HG03045 (cell line): Measurements from ENCODE around the gene SLC9A8.
"Not testable (repeated sequence)": the region's sequence is repeated elsewhere in the genome, so short reads cannot be mapped to it uniquely, and the experiment has no call there.

Source experiments
- ATAC-seq: cut with Tn5 transposase; IDR thresholded peaks from one replicate; pipeline ENCODE4 v1.9.1; 2021; ENCODE audit warnings: mild to moderate bottlenecking, moderate library complexity; ENCODE audit not compliant: unreplicated experiment

The SLC9A8 gene

DNA sequence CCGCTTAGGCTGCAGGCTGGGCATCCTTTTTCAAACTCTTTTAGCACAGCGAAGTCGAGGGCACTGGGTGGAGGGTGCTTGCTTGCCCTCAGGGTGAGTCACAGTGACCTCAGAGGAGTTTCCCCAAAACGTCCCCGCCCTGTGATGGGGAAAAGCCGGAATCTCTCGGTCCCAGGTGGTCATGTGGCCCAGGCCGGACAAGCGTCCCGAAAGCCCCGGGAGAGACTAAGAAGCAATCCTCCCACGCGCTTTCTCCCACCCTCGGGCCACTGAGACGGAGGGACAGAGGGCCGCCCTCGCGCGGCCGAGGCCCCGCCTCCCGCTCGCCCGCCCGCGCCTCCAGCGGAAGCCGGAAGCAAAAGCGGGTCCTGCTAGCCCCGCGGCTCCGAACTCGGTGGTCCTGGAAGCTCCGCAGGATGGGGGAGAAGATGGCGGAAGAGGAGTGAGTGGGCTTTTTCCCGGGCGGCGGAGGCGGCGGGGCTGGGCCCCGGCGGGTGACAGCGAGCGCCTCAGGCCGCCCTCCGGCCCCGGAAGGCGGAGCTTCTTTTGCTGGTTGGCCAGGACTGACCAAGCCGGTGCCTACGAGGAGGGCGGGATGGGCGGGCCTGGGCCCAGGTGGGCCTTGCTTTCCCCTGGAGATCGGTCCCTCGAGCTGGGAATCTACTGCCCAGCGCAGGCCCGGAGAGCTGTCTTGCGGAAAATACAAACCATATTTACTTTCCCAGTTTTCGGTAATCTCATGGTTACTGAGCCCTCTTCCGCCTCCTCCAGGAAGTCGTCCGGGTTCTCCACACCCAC, at the start of gene SLC9A8:
SLC9A8 (plus strand) TSS at position 322 of the 798 bp plus-strand sequence; CDS start at position 417, 95 bp downstream.
- peak; percentile 86 for ATAC-seq

DNA sequence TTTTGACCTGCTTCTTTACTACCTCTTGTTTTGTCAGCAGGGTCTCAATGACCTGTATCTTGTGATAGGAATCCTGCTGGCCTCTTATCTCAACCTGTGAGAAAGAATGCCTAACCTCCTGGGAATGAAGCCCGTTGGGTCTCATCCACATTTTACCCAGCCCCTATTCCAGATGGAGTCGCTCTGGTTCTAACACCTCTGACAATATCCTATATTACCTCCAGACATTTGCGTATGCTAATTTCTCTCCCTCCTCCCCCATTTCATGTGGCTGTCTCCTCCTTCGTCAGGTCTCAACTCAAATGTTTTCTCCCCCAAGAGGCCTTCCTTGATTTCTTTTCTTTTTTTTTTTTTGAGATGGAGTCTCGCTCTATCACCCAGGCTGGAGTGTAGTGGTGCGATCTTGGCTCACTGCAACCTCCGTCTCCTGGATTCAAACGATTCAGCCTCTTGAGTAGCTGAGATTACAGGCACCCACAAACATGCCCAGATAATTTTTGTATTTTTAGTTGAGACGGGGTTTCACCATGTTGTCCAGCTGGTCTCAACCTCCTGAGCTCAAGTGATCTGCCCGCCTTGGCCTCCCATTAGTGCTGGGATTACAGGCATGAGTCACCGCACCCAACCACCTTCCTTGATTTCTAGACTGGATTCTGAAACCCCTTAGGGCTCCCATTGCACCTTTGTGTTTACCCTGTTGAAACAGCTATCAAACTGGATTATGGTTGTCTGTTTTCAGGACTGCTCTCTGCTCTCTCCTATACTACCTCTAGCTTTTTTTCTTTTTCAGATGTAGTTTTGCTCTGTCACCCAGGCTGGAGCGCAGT, 49.5 kb upstream of the SLC9A8 start:
- no peak for ATAC-seq

- no peak for ATAC-seq
These were observed 47.3 kb upstream of the SLC9A8 start for GRCh38 chr20:49765413-49765736.

- ATAC-seq, result no peak
These were observed 46.6 kb upstream of the SLC9A8 start for GRCh38 chr20:49765846-49766541.

DNA sequence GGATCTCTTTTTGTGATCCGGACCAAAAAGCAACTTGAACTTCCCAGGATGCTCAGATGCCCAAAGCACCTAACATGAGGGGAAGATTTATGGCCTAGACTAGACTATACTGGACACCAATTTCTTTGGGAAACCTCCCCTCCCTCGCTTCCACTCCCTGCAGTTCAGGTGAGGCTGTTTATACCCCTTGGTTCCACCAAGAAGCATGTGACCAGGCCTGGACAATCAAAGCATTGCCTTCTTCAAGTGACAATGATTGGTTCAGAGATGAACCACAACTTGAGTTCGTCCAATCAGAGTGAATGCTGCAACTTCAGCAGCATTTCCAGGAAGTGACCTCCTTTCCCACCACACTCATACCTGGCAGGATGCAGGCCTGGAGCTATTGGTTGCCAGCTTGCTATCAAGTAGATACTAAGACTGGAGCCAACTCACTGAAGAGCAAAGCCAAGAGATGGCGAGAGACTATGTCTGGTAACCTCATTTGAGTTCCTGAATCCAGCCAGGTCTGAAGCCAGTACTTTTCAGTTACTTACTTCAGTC, 45.6 kb upstream of the SLC9A8 start:
- no peak for ATAC-seq

- ATAC-seq, result no peak
These were observed 44.2 kb upstream of the SLC9A8 start for GRCh38 chr20:49768204-49769047.

- ATAC-seq, result no peak
These were observed 43.5 kb upstream of the SLC9A8 start for GRCh38 chr20:49769048-49769581.

DNA sequence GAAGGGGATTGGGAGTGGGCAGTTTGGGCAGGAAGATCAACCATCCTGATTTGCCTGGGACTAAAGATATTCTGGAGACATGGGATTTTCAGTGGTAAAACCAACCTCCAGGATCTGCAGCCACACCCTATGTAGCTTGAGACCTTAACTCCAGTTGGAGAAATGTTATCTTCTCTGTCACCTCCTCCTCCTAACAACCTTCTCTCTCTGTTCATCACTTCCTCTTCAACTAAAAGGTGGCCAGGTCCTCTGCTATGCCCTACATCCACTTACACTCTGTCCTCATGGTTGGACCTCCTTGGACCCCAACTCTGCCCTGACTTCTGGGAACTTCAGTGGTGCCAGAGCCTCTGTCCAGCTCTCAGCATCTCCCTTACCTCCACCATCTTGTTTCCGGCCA, 42.0 kb upstream of the SLC9A8 start:
- no peak for ATAC-seq

- not testable (repeated sequence) for ATAC-seq
These were observed 38.4 kb upstream of the SLC9A8 start for GRCh38 chr20:49774213-49774612.

GRCh38 chr20:49775229-49775693, 37.4 kb upstream of the SLC9A8 start:
- no peak for ATAC-seq

DNA sequence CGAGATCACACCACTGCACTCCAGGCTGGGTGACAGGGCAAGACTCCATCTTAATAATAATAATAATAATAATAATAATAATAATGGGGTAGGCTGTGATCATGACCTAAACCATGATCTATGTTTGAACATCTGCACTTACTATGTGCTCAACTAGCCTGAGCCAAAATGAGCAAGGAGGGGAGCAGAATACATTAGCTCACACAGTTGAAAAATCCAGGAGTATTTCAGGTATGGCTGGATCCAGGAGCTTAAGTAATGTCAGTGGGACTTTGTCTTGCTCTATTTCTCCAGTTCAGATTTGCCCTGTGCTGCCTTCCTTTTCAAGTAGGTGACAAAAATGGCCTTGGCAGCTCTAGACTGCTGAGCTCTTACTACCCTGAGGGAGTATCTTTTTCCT, 32.7 kb upstream of the SLC9A8 start:
- no peak for ATAC-seq

DNA sequence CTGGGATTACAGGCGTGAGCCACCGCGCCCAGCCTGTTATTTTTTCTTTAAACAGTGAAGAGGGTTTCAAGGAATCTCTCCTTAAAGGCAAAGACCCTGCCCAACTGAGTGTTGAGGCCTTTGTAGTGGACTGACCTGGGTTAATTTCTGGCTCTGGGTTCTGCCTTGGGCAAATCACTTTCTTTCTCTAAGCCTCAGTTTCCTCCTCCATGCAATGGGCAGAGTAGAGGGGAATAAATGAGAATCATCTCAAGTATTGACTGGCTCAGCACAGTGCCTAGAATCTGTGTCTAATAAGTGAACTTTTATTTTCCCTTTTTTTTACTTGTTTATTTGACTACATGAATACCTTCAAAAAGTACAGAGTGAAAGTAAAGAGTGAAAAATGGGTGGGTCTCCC, 31.0 kb upstream of the SLC9A8 start:
- no peak for ATAC-seq

DNA sequence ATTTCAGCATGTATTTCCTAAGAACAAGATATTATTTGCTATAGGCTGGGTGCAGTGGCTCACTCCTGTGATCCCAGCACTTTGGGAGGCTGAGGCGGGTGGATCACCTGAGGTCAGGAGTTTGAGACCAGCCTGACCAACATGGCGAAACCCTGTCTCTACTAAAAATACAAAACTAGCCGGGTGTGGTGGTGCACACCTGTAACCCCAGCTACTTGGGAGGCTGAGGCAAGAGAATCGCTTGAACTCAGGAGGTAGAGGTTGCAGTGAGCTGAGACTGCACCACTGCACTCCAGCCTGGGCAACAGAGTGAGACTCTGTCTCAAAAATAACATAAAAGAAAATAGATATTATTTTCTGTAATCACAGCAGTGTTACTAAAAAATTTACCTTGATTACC, 30.2 kb upstream of the SLC9A8 start:
- ATAC-seq, result not testable (repeated sequence)

DNA sequence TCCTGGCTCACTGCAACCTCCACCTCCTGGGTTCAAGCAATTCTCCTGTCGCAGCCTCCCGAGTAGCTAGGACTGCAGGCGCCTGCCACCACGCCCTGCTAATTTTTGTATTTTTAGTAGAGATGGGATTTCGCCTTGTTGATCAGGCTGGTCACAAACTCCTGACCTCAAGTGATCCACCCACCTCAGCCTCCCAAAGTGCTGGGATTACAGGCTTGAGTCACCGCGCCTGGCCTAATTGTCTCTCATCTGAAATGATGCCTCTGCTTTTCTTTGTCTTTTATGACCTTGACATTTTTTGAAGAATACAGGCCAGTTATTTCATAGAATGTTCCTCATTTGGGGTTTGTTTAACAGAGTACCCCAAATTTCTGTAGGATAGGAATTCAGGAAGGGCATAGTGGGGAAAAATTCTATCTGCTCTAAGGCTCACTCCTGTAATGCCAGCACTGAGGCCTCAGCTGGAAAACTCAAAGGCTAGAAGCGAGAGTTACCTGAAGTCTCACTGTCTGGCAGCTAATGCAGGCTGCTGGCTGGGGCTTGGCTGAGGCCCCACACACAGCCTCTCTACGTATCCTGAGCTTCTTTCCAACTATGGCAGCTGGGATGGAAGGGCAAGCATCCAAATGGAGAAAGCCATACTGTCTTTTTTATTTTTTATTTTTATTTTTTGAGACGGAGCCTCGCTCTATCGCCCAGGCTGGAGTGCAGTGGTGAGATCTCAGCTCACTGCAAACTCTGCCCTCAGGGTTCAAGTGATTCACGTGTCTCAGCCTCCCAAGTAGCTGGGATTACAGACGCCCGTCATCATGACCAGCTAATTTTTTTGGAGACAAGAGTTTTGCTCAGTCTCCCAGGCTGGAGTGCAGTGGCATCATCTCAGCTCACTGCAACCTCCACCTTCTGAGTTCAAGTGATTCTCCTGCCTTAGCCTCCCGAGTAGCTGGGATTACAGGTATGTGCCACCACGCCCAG, 29.3 kb upstream of the SLC9A8 start:
- not testable (repeated sequence) for ATAC-seq

DNA sequence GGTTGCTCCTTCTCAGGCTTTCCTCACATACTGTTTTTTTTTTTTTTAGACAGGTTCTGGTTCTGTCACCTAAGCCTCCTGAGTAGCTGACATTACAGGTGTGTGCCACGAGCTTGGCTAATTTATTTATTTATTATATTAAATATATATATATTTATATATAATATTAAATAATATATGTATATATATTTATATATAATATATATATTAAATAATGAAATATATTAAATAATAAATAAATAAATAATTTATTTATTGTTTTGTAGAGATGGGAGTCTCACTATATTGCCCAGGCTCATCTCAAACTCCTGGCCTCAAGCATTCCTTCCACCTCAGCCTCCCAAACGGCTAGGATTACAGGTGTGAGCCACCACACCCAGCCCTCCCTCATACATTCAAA, 28.3 kb upstream of the SLC9A8 start:
- ATAC-seq, result no peak

- no peak for ATAC-seq
These were observed 27.3 kb upstream of the SLC9A8 start for GRCh38 chr20:49785149-49785851.

DNA sequence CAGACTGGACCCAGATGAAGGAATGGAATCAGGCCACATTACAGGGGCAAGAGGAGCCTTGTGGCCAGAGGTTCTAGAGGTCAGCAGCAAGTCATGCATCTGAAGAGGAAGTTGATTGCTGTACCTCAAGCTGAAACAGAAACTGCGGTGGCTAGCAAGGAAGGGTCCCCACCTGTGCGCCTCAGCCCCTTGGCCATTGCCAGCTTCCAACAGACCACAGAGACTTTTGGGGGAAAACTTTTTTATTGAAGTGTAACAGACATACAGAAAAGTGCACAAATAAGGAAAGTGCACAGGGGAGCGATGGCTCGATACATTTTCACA, 26.8 kb upstream of the SLC9A8 start:
- ATAC-seq, result peak; percentile 85

- no peak for ATAC-seq
These were observed 26.4 kb upstream of the SLC9A8 start for GRCh38 chr20:49786196-49786595.
